Dermis lymphatic vessel endothelial cell (primary cell): ENCODE measurements around the gene ZNF324. TPM values are rescaled to one million over a fixed set of nuclear protein-coding genes. Genes with fewer than 3 reads are reported as not detected.

Experiments
- total RNA-seq: library from RNA; depleted of rRNA; stranded (reverse); fragments of >200 nt; gene quantifications from 2 replicates; pipeline ENCODE4 v1.2.1, GENCODE V29; 2014

The ZNF324 gene
- total RNA-seq, result 10.6 and 11.6 TPM in 2 replicates

DNA sequence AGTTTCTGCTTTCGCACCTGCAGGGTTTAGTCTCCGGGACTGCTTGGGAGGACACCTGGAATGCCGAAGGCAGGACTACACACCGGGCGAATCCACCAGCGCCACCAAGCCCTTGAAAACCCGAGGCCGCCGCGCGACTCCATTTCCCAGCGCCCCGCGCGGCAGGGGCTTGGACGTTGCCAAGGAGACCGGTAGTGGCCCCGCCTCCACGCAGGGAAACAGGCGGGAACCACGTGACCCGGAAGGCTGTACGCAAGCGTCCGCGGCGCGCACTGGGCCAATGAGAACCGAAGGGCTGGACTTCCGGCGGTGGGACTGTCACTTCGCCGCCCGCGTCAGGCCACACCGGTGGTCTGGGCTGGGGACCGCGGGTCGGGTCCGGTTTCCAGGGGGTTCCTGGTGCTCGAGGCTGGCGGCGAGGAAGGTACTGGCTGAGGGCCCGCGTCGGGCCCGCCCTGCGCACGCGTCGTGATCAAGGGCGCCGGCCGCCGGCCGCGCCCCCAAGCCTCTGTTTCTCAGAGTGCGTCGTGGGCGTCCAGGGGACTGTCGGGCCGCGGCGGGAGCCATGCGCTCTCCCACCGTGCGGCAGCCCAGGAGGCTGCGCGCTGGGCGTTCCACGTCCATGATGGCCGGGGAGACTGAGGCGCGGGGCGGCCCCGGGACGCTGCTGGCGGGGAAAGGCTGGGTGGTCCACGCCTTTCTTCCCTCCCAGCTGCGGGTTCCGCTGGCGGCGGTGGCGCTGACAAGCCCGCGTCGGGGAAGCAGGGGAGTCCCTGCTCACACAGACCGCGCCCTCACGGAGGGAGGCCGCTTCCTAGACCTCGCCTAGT lies at the start of gene ZNF324:
Gene ZNF324 (plus strand): TSS at position 321 of the 830 bp plus-strand sequence. CDS start 2,106 bp downstream, outside the sequence.

DNA sequence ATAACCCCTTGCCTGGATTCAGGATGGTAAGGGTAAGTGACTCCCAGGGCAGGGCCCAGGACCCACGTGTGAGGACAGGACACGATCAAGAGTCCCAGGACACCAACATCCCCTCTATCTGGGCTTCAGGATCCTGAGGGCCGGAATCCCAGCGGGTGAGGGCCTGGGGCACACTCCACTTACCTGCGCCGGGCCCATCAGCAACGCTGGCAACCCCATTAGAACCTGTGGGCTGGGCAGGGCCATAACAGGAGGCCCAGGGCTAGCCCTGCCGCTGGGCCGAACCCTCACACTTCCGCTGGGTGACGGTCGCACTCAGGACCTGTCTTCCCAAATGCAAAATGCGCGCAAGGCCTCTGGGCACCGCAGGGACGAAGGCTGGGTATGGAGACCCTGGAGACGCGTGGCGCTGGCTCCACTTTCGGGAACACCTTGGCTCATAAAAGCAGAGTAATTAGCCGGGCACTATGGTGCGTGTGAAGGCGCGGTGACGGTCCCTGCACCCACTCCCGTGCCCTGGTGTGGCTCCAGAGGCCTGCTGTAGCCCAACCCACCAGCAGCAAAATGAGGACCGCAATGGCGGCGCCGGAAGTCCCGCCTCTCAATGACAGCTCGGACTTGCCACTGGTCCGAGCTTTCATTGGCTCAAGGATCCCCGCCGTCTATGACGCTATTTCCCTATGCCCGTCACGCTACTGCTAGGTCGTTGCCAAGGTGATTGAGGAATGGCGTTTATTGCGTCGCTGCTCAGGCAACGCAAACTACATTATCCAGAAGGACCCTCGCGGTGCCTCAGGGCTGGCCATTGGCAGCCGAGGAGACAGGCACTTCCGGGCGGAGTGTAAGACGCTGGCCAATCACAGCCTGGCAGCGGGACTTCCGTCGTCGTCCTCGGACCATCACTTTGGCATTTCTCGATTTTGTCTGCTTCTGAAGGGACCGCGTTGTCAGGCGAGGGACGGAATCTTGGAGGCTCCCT lies 27.0 kb upstream of the ZNF324 start, which contains the start of gene ZNF132:
Gene ZNF132 (minus strand): TSS at position 578 of the 979 bp plus-strand sequence. CDS start 332 bp downstream, at position 246.

DNA sequence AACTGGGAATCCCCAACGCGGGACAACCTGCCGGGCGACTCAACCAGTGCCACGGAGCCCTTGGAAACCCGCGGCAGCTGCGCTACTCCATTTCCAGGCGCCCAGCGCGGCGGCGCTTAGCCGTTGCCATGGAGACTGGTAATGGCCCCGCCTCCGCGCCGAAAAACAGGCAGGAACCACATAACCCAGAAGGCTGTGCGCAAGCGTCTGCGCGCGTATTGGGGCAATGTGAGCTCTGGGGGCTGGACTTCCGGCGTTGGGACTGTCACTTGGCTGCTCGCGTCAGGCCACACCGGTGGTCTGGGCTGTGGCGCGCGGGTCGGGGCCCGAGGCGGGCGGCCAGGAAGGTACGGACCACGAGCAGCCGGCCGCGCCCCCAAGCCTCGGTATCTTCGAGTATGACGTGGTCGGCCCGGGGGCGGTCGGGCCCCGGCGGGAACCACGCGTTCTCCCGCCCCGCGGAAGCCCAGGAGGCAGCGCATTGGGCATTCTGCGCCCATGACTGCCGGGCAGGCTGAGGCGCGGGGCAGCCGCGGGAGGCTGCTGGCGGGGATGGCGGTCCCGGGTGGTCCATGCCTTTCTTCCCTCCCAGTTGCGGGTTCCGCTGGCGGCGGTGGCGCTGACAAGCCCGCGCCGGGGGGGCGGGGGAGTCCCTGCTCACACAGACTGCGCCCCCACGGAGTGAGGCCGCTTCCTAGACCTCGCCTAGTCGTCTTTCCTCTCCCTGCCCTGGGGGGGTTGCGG lies 15.3 kb upstream of the ZNF324 start, which contains the start of gene ZNF324B:
Gene ZNF324B (plus strand): TSS at position 265 of the 744 bp plus-strand sequence. CDS start 2,080 bp downstream, outside the sequence.

DNA sequence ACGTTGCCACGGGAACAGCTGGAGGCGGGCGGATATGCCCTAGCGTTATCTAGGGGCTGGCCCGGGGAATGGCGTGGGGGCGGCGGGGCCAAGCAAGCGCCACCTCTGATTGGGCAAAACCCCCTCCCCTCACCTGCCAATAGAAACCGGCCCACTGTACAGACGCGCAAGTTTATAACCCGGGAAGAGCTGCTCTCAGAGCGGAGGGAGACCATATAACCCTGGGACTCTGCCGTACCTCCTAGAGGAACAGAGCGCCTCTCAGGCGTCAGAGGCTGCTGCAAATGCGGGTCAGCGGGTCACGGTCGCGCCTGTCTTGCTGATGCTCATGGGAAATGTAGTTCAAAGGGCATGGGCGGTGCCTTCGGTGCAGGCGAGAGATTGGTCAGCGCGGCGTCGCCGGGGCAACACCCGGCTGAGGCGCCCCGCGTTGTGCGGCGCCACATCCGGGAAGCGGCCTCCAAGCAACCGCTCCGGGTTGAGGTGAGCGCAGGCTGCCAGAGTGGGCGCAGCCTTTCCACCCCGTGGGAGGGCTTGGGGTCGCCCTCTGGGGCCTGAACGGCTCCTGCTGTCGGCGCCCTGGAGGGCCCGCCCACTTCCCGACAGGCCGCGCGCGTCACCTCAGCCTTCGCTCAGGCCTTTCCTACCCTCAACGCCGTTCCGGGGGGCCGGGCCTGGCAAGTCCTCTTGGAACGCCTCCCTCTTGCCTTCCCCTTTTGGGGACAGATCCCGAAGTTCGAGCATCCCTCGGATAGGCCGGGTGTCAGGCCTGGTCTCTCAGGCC lies 9.0 kb downstream of the ZNF324 start, which contains the start of gene ZNF446:
Gene ZNF446 (plus strand): TSS at position 639 of the 784 bp plus-strand sequence. CDS start 867 bp downstream, outside the sequence.

DNA sequence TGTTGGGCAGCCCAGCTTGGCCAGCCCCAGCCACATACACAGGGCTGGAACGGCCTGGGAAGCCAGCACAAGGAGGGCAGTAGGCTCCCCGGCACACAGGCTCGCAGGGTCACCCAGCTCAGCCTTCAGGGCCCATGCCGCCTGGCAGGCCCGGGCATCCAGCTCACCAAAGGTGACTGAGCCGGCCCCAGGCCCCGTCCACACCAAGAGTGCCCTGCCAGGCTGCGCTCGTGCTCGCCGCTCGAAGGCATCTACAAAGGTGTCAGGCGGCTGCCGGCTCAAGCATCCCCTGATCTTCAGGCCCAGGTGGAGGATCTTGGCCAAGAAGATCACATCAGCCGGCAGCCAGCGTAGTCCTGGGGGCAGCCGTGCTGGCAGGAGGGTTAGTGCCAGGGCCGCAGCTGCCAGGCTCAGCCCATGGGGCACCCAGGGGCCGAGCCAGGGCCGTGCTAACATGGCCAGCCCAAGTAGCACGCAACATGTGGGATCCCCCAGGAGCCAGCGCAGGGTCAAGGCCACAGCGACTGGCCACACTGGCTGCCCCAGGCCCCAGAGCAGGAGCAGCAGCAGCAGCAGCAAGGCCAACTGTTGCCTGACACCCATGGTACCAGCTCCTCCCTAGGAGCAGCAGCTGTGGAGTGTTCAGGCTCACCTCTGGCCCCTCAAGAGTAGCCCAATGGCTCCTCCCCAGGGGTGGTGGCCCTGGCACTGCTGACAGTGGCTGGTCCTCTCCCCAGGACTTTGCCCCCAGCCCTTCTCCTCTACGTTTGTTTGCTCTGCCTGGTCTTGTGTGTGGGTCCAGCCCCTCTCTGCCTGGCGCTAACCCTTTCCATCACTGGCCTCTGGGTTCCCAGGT lies 44.7 kb downstream of the ZNF324 start, which contains the start of gene SLC27A5:
Gene SLC27A5 (minus strand): TSS at position 640 of the 856 bp plus-strand sequence. CDS start 37 bp downstream, at position 603.

DNA sequence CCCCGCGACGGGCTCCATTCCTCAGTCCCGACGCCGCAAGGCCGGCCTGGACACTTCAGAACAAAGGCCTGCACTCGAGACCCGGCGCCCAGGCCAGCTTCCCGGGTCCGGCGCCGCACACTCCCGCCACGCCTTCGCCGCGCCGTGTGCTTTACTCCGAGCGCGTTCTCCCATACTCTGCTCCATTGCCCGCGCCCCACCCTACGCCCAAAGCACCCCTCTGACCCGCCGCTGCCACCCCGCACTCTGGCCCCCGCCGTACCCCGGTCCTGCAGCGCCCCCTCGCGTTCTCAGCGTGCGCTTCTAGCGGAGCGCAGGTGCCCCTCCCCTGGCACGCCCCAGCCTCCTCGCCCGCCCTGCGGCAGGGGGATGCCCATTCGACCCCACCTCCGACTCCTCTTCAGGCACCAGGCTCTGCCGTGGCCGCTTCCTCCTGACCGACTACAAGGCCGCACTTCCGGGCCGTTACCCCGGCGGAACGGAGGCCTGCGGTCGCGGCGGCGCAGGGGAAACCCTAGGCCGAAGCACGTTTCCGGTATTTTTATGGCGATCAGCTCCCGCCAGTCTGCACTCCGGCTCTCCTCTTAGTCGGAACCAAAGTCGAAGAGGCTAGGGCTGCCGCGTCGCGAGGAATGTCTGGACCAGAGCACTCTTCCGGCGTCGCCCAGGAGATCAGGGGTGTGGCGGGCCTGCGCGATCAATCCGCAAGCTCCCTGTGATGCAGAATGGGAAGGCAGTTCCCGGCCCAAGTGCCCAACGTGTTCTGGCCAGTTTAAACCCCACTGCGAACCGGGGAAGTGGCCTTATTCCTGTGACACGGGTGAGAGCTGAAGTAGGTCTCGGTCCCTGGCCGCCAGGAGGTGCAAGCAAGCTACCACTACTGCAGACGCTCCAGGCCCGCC lies 52.7 kb downstream of the ZNF324 start, which contains the start of gene ZBTB45:
Gene ZBTB45 (minus strand): TSS at position 456 of the 902 bp plus-strand sequence. CDS start 2,137 bp downstream, outside the sequence.

Other genes starting within 250 kb of the ZNF324 start
- gene ZNF544, start 238.2 kb upstream of the ZNF324 start, total RNA-seq, result 47.7 and 55.9 TPM in 2 replicates
- gene ZNF8, start 188.1 kb upstream of the ZNF324 start, total RNA-seq, result 3.7 and 5.2 TPM in 2 replicates
- gene ERVK3-1, start 161.7 kb upstream of the ZNF324 start, total RNA-seq, result 20.9 and 25.0 TPM in 2 replicates
- gene ZSCAN22, start 140.1 kb upstream of the ZNF324 start, total RNA-seq, result 1.7 and 2.4 TPM in 2 replicates
- gene A1BG, start 113.6 kb upstream of the ZNF324 start, total RNA-seq, result 2.7 and 7.3 TPM in 2 replicates
- 0.76 and 1.0 TPM in 2 replicates for gene ZNF497, start 104.3 kb upstream of the ZNF324 start, total RNA-seq
- 1.8 and 2.2 TPM in 2 replicates for gene ZNF837, start 86.0 kb upstream of the ZNF324 start, total RNA-seq
- 2,212 and 2,748 TPM in 2 replicates for gene RPS5, start 79.8 kb upstream of the ZNF324 start, total RNA-seq
- gene RNF225, start 71.4 kb upstream of the ZNF324 start, total RNA-seq, result 0.09 TPM in 1 of 2 replicates, not detected in the other
- 9.5 TPM in 2 replicates for gene ZNF584, start 58.4 kb upstream of the ZNF324 start, total RNA-seq
- 4.9 and 6.1 TPM in 2 replicates for gene ZNF132, start 26.9 kb upstream of the ZNF324 start, total RNA-seq
- 7.5 and 7.6 TPM in 2 replicates for gene ZNF324B, start 15.5 kb upstream of the ZNF324 start, total RNA-seq
- 3.8 and 4.6 TPM in 2 replicates for gene ZNF446, start 9.3 kb downstream of the ZNF324 start, total RNA-seq
- 6.1 and 8.6 TPM in 2 replicates for gene SLC27A5, start 44.9 kb downstream of the ZNF324 start, total RNA-seq
- gene ZBTB45, start 52.7 kb downstream of the ZNF324 start, total RNA-seq, result 3.7 and 4.4 TPM in 2 replicates
- gene TRIM28, start 77.0 kb downstream of the ZNF324 start, total RNA-seq, result 273 and 307 TPM in 2 replicates
- gene CHMP2A, start 88.0 kb downstream of the ZNF324 start, total RNA-seq, result 97.9 and 113 TPM in 2 replicates
- 61.8 and 84.3 TPM in 2 replicates for gene UBE2M, start 91.5 kb downstream of the ZNF324 start, total RNA-seq
- gene MZF1, start 106.3 kb downstream of the ZNF324 start, total RNA-seq, result 7.9 TPM in 2 replicates